Endodermal cell (in vitro differentiated cells): ENCODE measurements around the gene LRRC23. TPM values are rescaled to one million over a fixed set of nuclear protein-coding genes. Genes with fewer than 3 reads are reported as not detected.

Experiments
- DNase-seq: peaks from one replicate; pipeline ENCODE4 v3.0.0-alpha.2; 2017
- H3K27ac ChIP-seq: 2 replicates; pipeline ENCODE4 v1.5.1; 2013; ENCODE audit warnings: mild to moderate bottlenecking, low read depth, low read length, moderate library complexity
- H3K27me3 ChIP-seq: 2 replicates; pipeline ENCODE4 v1.6.1; 2013; ENCODE audit warnings: mild to moderate bottlenecking, low read length, moderate library complexity; ENCODE audit not compliant: insufficient read depth, control insufficient read depth, poor library complexity, severe bottlenecking
- H3K36me3 ChIP-seq: 2 replicates; pipeline ENCODE4 v1.7.0; 2013; ENCODE audit warnings: mild to moderate bottlenecking, low read length, moderate library complexity; ENCODE audit not compliant: control insufficient read depth, insufficient read depth
- H3K4me1 ChIP-seq: one replicate; pipeline ENCODE4 v1.7.0; 2013; ENCODE audit warnings: low read length; ENCODE audit not compliant: control insufficient read depth, insufficient read depth
- H3K4me3 ChIP-seq: 2 replicates; pipeline ENCODE4 v1.5.1; 2013; ENCODE audit warnings: mild to moderate bottlenecking, low read length, moderate library complexity
- H3K9ac ChIP-seq: 2 replicates; pipeline ENCODE4 v1.6.1; 2013; ENCODE audit warnings: mild to moderate bottlenecking, low read length, moderate library complexity; ENCODE audit not compliant: poor library complexity, severe bottlenecking; ENCODE audit errors: extremely low read depth
- H3K9me3 ChIP-seq: 2 replicates; pipeline ENCODE4 v1.6.1; 2013; ENCODE audit warnings: mild to moderate bottlenecking, low read length, moderate library complexity; ENCODE audit not compliant: control insufficient read depth
- H3K27ac Mint-ChIP-seq: 2 replicates; pipeline ENCODE4 v1.8.0; 2020; ENCODE audit warnings: mixed read lengths
- H3K27me3 Mint-ChIP-seq: 2 replicates; pipeline ENCODE4 v1.8.0; 2021; ENCODE audit warnings: mild to moderate bottlenecking, mixed read lengths; ENCODE audit not compliant: insufficient read depth
- H3K36me3 Mint-ChIP-seq: 2 replicates; pipeline ENCODE4 v1.8.0; 2020; ENCODE audit warnings: low read depth, mixed read lengths
- H3K4me1 Mint-ChIP-seq: 2 replicates; pipeline ENCODE4 v1.8.0; 2020; ENCODE audit warnings: mixed read lengths
- H3K4me3 Mint-ChIP-seq: 2 replicates; pipeline ENCODE4 v1.8.0; 2020; ENCODE audit warnings: mild to moderate bottlenecking, moderate library complexity, mixed read lengths
- H3K9me3 Mint-ChIP-seq: 2 replicates; pipeline ENCODE4 v1.8.0; 2020; ENCODE audit warnings: mild to moderate bottlenecking, mixed read lengths
- WGBS, 2 experiments: methylation state at CpG; one replicate each; pipeline versions ENCODE4 v1.1.5 to v1.1.7; 2013; ENCODE audit warnings: missing lambda C conversion rate in 2 of 2, mixed read lengths in 1 of 2; ENCODE audit not compliant: insufficient coverage in 1 of 2, insufficient read length in 1 of 2; 5-methylcytosine and 5-hydroxymethylcytosine counted together
- total RNA-seq, 2 donors: library from RNA; stranded (reverse); fragmentation: NEBNext Ultra II Directional in 1 of 2; extraction: Animal tissue kit (Norgen Biotek cat#: 25700) in 1 of 2; gene quantifications; 2 replicates in 1 of 2; 3 replicates in 1 of 2; pipeline ENCODE4 v1.2.1, GENCODE V29; 2021
- TF ChIP-seq, protein P1 (sequence below): fragments of 200-600 bp; sonication (generic); conservative IDR thresholded peaks from 2 replicates; pipeline ENCODE4 v1.5.0; 2021; ENCODE audit warnings: antibody characterized with exemption, mild to moderate bottlenecking

Gene LRRC23
- total RNA-seq, 2 donors from 2014 or later, result 7.8 to 11.5 TPM

DNA sequence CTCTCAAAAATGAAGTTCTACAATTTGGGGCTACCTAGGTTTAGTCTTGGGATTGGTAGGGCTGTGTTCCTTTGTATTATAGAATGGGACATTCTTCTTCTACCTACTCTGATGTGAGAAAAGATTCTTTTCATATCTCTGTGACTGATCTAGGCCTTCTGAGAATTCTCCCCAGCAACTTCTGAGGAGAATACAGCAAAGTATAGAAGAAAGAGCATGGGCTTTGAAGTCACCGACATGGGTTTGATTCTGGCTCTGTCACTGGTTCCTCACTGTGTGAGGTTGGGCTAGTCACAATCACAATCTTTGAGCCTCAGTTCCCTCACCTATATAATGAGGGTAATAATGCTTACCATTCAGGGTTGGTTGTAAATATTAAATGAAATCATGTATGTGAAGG lies 28.1 kb downstream of the LRRC23 start:
- Histone ChIP-seq H3K9me3 (no peaks in the 10 kb centered on the region), H3K9ac (no peak overlapping the region), H3K4me1 (peaks cover 13% of the 10 kb centered on the region), H3K27ac (no peak overlapping the region), H3K27me3 (no peaks in the 10 kb centered on the region), H3K36me3 (peaks cover 40% of the 10 kb centered on the region), H3K4me3 (no peak overlapping the region)
- H3K27ac Mint-ChIP-seq, result peak overlapping the region; percentile 34
- peaks cover 48% of the 10 kb centered on the region for H3K36me3 Mint-ChIP-seq
- H3K4me1 Mint-ChIP-seq, result peaks cover 33% of the 10 kb centered on the region
- H3K9me3 Mint-ChIP-seq, result no peaks in the 10 kb centered on the region
- TF ChIP-seq, protein P1, sequence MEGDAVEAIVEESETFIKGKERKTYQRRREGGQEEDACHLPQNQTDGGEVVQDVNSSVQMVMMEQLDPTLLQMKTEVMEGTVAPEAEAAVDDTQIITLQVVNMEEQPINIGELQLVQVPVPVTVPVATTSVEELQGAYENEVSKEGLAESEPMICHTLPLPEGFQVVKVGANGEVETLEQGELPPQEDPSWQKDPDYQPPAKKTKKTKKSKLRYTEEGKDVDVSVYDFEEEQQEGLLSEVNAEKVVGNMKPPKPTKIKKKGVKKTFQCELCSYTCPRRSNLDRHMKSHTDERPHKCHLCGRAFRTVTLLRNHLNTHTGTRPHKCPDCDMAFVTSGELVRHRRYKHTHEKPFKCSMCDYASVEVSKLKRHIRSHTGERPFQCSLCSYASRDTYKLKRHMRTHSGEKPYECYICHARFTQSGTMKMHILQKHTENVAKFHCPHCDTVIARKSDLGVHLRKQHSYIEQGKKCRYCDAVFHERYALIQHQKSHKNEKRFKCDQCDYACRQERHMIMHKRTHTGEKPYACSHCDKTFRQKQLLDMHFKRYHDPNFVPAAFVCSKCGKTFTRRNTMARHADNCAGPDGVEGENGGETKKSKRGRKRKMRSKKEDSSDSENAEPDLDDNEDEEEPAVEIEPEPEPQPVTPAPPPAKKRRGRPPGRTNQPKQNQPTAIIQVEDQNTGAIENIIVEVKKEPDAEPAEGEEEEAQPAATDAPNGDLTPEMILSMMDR, result no peak
- H3K27me3 Mint-ChIP-seq, result no peaks in the 10 kb centered on the region
- 100% methylated on average over 1 of the region's 1 CpG; no CpG with 5 or more reads in 1 of the 2 experiments for WGBS, 2 experiments
- no peak overlapping the region for H3K4me3 Mint-ChIP-seq
- no peak for DNase-seq

DNA sequence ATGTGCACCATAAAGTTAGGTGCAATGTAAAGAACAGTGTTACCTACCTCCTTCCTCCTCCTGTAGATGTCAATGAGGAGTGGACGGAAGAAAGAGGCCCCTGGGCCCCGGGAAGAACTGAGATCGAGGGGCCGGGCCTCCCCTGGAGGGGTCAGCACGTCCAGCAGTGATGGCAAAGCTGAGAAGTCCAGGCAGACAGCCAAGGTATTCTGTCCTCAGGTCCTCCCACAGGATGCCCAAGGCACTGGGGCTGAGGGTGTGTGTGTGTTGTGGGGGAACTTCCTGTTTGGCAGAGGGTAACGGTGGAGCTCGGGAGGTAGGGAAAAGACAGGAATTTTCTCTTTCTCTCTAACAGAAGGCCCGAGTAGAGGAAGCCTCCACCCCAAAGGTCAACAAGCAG lies 29.5 kb downstream of the LRRC23 start:
- Histone ChIP-seq H3K9me3 (no peaks in the 10 kb centered on the region), H3K9ac (no peak overlapping the region), H3K36me3 (peaks cover 52% of the 10 kb centered on the region), H3K27me3 (no peaks in the 10 kb centered on the region), H3K27ac (no peak overlapping the region), H3K4me3 (no peak overlapping the region), H3K4me1 (peaks cover 13% of the 10 kb centered on the region)
- H3K4me1 Mint-ChIP-seq, result peaks cover 41% of the 10 kb centered on the region
- DNase-seq, result no peak
- peak overlapping the region; percentile 1 for H3K27ac Mint-ChIP-seq
- H3K4me3 Mint-ChIP-seq, result no peak overlapping the region
- no peaks in the 10 kb centered on the region for H3K27me3 Mint-ChIP-seq
- TF ChIP-seq, protein P1, result no peak
- H3K36me3 Mint-ChIP-seq, result peaks cover 58% of the 10 kb centered on the region
- 90 to 100% methylated on average over 2 to 8 of the region's 8 CpGs for WGBS, 2 experiments
- H3K9me3 Mint-ChIP-seq, result no peaks in the 10 kb centered on the region

DNA sequence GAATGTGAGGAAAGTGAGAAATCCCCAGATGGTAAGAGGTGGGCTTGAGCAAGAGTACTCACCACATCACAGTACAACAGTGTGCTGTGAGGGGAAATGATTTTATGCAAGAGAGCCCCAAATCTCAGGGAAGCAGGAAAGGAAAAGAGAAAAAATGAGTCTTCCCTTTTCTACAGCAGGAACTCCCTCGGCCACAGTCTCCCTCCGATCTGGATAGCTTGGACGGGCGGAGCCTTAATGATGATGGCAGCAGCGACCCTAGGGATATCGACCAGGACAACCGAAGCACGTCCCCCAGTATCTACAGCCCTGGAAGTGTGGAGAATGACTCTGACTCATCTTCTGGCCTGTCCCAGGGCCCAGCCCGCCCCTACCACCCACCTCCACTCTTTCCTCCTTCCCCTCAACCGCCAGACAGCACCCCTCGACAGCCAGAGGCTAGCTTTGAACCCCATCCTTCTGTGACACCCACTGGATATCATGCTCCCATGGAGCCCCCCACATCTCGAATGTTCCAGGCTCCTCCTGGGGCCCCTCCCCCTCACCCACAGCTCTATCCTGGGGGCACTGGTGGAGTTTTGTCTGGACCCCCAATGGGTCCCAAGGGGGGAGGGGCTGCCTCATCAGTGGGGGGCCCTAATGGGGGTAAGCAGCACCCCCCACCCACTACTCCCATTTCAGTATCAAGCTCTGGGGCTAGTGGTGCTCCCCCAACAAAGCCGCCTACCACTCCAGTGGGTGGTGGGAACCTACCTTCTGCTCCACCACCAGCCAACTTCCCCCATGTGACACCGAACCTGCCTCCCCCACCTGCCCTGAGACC lies 31.0 kb downstream of the LRRC23 start:
- Histone ChIP-seq H3K9me3 (no peaks in the 10 kb centered on the region), H3K4me3 (no peak overlapping the region), H3K9ac (no peak overlapping the region), H3K4me1 (peaks cover 10% of the 10 kb centered on the region), H3K27me3 (no peaks in the 10 kb centered on the region), H3K27ac (no peak overlapping the region), H3K36me3 (peaks cover 62% of the 10 kb centered on the region)
- Mint-ChIP-seq H3K4me3 (no peak overlapping the region), H3K27ac (peak overlapping the region; percentile 89), H3K36me3 (peaks cover 67% of the 10 kb centered on the region), H3K4me1 (peaks cover 30% of the 10 kb centered on the region), H3K9me3 (no peaks in the 10 kb centered on the region), H3K27me3 (no peaks in the 10 kb centered on the region)
- TF ChIP-seq, protein P1, result no peak
- DNase-seq, result no peak
- WGBS, 2 experiments, result 90 to 95% methylated on average over 7 to 14 of the region's 14 CpGs
